NCI-H1105 (cell line): ENCODE data around the gene PI4K2B.
A peak's percentile ranks its signal among the peaks of the same experiment; 100 is the strongest.
"Not testable (repeated sequence)": the region's sequence is repeated elsewhere in the genome, so short reads cannot be mapped to it uniquely, and the experiment has no call there.

Experiments
- DNase-seq: peaks from one replicate; lab custom pipeline; 2025; lab: John Stamatoyannopoulos, UW

Gene PI4K2B

DNA sequence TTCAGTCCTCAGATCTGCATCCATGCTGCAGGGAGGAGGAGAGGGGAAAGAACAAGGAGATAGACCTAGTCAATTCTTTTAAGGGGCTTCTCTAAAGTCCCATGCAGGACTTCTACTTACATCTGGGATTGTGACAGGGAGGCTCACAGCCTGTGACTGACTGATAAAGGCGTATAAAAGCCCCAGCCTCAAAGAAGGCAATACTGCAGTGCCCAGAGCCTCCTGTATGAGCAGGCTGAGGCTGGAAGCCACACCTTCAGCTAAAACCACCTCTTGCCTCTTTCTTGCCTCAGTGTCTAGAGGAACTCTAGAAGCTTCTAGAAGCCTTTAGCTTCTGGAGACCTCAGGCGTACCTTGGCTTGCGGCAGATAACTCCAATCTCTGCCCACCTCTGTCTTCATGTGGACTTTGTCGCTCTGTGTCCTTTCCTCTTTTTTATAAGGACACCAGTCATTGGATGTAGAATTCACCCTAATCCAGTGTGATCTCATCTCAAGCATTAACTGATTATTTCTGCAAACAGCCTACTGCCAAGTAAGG lies 72.8 kb downstream of the PI4K2B start:
- no peak for DNase-seq

DNA sequence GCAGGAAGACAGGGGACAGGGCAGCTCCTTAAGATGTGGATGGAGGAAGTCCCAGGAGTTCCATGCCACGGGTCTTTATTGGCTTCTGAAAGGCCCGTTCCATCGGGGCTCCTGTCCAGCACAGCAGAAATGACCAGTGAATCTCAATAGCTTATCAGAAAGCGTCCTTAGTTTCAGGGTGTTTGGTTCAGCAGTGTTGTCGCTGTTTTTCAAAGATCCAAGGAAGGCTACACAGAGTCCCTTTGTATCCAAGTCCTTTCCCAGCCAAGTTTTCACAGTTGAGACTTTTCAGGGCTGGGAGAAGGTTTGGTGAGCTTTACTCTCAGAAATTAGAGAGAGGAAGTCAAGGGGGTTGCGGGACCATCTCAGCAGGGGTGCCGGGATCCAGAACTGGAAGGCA lies 73.8 kb downstream of the PI4K2B start:
- no peak for DNase-seq

DNA sequence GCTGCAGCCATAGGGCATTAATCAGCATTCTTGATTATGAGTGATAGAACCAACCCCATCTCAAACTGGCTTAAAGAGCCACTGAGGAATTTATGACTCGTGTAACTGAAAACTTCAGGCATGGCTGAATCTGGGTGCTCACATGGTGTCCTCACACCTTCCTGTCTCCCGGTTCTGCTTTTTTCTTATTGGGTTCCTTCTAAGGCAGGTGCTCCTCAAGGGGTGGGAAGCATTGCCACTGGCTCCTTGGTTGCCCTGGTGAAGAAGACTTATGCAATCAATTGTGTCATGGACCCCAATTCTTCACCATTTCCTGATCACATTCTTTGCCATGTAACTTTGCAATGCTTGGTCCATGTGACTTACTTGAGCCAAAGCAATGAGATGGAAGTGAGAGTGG lies 74.5 kb downstream of the PI4K2B start:
- no peak for DNase-seq

DNA sequence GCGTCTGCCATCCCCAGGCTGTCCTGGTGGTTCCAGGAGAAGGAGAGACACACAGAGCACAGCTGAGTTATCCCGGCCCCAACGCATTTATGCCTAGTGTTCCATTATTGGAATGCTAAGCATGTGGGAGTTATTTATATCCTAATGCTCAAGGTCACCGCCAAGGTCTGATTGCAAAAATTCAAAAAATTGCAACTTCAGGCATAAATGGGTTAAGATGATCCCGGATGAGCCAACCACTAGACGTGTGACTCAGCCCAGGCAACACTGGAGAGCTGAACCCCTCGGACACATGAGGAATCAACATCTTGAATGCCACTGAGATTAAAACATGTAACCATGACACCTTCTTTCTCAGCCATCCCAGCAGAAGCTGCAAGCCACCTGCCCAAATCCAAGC lies 74.9 kb downstream of the PI4K2B start:
- DNase-seq: no peak

DNA sequence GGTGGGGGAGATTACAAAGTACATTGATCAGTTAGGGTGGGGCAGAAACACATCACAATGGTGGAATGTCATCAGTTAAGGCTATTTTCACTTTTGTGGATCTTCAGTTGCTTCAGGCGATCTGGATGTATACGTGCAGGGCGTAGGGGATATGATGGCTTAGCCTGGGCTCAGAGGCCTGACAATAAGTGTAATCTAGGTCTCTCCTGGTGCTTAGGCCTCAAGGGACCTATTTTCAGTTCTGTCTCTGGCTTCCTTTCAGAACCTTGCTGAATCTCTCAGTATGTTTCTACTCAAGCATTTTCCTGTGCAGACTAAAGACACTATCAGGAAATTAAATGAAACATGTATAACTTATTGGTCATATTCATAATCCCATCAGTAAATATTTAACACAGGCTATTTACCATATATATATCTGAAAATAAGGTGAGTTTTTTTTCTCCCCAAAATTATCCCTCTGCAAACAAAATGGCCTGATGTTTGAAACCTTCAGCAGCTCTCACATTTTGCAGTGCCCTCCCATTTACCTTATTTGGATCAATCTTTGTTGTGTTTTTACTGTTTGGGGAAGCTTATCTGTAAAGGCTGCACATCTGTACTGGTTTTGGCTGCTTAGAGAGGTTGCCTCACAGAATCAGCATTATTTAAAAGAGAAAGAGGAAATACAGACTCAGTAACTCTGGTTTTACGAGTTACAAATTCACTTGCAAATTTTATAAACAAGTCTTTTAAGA lies 76.4 kb downstream of the PI4K2B start:
- no peak for DNase-seq

DNA sequence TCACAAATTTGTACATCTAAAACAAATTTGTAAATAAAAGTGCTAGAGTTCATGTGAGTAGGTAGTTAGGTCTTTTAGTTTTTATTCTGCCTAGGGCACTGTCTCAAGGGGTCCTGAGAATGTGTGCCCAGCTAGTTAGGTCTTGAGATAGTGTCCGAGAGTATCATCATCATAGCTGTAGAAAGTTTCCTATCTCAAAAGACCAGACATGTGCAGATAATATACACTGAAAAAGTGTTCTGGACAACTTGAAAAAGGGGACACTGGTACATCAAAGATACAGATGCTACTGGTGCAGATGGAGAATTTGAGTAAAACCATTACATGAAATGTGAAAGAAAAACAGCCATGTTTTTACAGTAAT lies 77.0 kb downstream of the PI4K2B start:
- DNase-seq: no peak

DNA sequence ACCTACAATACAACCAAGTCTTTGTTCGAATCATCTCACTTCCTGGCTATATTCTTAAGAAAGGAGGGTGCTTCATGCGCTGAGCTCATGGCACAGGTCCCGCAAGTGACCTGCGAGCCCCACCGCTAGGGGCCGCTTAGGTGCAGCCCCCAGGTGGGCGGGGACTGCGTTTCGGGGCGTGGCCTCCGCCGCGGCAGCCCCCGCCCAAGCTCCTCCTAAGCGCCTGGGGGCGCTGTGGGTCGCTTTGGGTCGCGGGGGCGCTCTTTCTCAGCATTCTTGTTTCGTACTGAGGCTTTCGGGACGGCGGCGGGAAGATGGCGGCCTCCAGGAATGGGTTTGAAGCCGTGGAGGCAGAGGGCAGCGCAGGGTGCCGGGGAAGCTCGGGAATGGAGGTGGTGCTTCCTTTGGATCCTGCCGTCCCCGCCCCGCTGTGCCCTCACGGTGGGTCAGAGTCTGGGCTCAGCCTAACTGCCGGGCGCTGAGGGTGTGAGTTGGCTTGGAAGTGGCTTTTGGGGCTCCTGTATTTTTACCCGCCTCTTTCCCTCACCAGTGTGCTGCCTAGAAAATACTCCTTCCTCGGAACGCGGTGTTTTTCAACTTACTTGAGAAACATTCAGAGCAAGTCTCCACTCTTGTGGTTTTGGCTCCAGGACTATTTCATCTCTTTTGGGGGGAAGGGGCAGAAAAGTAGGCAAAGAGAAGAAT lies 78.8 kb downstream of the PI4K2B start, which contains the start of gene ZCCHC4:
TSS of gene ZCCHC4 (plus strand) at position 279 of the 705 bp plus-strand sequence. CDS start at position 315, 36 bp downstream.
- DNase-seq: peak; percentile 59

DNA sequence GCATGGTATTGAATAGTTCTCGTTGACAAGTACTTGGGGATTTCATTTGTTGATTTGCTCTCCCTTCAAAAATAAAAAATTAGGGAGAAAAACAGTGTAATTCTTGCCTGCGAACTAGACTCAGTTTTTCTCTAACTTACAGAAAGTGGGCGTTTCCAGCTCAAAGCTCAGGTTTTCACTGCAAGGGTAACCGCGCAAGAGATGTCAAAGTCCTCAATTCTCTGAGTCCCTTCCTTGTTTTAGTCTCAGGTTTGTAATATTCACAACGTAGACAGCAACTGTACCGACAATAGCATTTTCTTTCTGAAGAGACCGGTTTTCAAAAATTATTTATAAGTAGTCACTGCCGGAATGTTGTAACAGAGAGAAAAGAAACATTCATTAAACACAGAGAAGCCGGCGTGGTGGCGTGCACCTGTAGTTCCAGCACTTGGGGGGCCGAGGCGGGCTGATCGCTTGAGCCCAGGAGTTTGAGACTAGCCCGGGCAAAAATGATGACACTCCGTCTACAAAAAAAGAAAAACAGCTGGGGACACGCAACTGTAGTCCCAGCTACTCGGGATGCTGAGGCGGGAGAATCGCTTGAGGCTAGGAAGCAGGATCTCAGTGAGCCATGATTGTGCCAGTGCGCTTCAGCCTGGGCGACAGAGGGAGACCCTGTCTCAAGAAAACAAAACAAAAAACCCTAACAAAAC lies 79.5 kb downstream of the PI4K2B start:
- DNase-seq: no peak

DNA sequence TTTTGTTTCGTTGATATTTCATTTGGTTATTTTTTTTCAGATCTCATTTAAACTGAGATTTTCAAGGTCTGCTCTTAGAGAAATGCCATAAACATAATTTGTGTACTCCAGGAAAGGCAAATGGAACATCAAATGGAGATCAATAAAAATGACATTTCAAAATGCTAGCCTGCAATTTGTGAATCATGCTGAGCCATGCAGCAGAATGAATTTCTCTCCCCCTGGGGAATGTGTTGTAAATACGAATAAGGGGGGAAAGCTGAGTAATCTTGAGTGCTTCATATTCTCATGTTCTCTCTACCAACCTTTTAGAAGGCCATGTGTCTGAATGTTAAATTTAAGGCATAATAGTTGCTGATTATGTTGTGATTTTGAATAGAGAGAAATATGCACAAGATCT lies 86.5 kb downstream of the PI4K2B start:
- no peak for DNase-seq

DNA sequence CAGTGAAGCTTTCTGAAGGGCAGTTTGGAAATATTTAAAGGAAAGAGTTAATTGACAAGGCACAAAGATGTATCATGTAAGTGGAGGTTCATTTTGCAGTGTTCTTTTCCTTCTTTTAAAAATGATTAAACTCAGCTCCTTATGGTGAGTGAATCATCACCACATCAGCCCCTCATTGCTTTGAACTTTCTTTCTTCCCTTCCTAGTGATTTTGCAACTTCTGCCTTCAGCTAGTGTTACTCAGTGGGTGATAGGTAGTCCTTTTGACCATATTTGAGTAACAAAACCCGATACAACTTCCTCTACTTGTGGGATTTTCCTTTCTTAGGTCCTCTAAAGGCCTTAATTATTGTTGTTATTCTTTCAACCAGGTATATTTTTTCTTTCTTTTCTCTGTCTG lies 86.9 kb downstream of the PI4K2B start:
- no peak for DNase-seq

DNA sequence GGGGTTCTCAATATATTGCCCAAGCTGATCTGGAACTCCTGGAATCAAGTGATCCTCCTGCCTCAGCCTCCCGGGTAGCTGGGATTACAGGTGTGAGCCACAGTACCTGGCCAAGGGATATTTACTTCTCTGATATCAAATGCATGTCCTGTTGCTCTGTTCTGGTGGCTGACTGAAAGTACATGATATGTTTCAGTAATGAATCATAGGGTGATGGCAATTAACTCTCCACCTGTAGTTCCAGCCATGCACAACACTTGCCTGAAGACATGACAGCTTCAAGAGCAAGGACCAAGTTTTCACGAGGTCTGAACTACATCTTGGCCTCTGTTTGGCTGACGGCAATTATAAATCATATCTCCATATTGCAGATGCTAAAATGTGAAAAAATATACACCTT lies 87.9 kb downstream of the PI4K2B start:
- DNase-seq: no peak

DNA sequence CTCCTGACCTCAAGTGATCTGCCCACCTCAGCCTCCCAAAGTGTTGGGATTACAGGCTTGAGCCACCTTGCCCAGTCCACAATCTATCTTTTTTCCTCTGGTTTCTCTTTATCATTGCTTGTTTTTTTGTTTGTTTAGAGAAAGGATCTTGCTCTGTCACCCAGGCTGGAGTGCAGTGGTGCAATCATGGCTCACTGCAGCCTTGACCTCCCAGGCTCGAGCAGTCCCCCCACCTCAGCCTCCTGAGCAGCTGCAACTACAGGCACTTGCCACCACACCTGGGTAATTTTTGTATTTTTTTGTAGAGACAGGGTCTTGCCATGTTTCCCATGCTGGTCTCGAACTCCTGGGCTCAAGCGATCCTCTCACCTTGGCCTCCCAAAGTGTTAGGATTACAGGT lies 94.6 kb downstream of the PI4K2B start:
- not testable (repeated sequence) for DNase-seq
